ENCODE results near the gene DYSF. TPM values are rescaled to one million over a fixed set of nuclear protein-coding genes. Genes with fewer than 3 reads are reported as not detected.

DYSF gene
- total RNA-seq, 1 experiment from 2014 or later: 5.5 TPM

- H3K9me3 ChIP-seq (ENCODE audit: control insufficient read depth, low read depth, low read length): no peaks in the 10 kb centered on the region
- no peaks in the 10 kb centered on the region for H3K4me1 ChIP-seq (ENCODE audit: insufficient read depth, low read length)
- H4K5ac ChIP-seq (ENCODE audit: insufficient read length, low read depth, low read length): no peak overlapping the region
- no peak overlapping the region for H3K23ac ChIP-seq (ENCODE audit: insufficient read length, low read depth, low read length)
- H2BK5ac ChIP-seq (ENCODE audit: insufficient read length, low read length): no peak overlapping the region
- H3K4ac ChIP-seq (ENCODE audit: low read depth, low read length): no peak overlapping the region
- H3K9me3 Mint-ChIP-seq: no peaks in the 10 kb centered on the region; a peak in 1 of 5 replicates
- no peaks in the 10 kb centered on the region for H3K27me3 ChIP-seq (ENCODE audit: insufficient read depth, low read length)
- no peak overlapping the region for H3K56ac ChIP-seq (ENCODE audit: insufficient read length, low read depth, low read length)
- H3K79me2 ChIP-seq (ENCODE audit: insufficient read depth, low read length): no peaks in the 10 kb centered on the region
- peak overlapping the region; percentile 59; the same call in 1 of the 2 replicates for H3K14ac ChIP-seq (ENCODE audit: insufficient read depth, low read length)
- no peak overlapping the region for H3K18ac ChIP-seq (ENCODE audit: insufficient read length, low read depth, low read length)
- no peak overlapping the region for H3K27ac Mint-ChIP-seq
- no peak for TF ChIP-seq CTCF (conservative IDR thresholded peaks at IDR 0.05)
- WGBS (ENCODE audit: extremely low coverage, insufficient read length, low lambda C conversion rate): no CpG with 5 or more reads among the region's 21 CpGs
- no peak overlapping the region for H2BK15ac ChIP-seq (ENCODE audit: low read depth, low read length)
- no peak for DNase-seq
- H2AK5ac ChIP-seq (ENCODE audit: insufficient read length, low read length): no peak overlapping the region
- H2BK120ac ChIP-seq (ENCODE audit: low read depth, low read length, poor library complexity, severe bottlenecking): no peak overlapping the region
- no peak overlapping the region for H3K9ac ChIP-seq (ENCODE audit: extremely low read depth, insufficient read length, low read length)
- H4K8ac ChIP-seq (replicated peaks; ENCODE audit: insufficient read length, low read depth, low read length): no peak overlapping the region
- H2BK20ac ChIP-seq (ENCODE audit: low read depth, low read length, poor library complexity, severe bottlenecking): no peak overlapping the region
- H2AFZ ChIP-seq (ENCODE audit: low read length): no peak overlapping the region
- H3K27ac ChIP-seq (ENCODE audit: insufficient read length, low read depth, low read length): no peak overlapping the region
- no peaks in the 10 kb centered on the region for H3K23me2 ChIP-seq (ENCODE audit: insufficient read length, low read depth, low read length, poor library complexity, severe bottlenecking)
- H3K4me3 Mint-ChIP-seq: no peak overlapping the region
- H4K20me1 ChIP-seq (ENCODE audit: control insufficient read depth, insufficient read depth, insufficient read length): no peaks in the 10 kb centered on the region
- H3K36me3 Mint-ChIP-seq (ENCODE audit: insufficient read depth in 1 of 3, low read depth in 3 of 3): peaks cover 0 to 4% (median 0%) of the 10 kb centered on the region in 3 experiments; a peak in 2 of 7 replicates
- no peak overlapping the region for H2BK12ac ChIP-seq (ENCODE audit: insufficient read length, low read depth, low read length)
- H3K79me1 ChIP-seq (ENCODE audit: insufficient read depth, low read depth, low read length, poor library complexity, severe bottlenecking): no peaks in the 10 kb centered on the region
- peaks cover 11 to 12% of the 10 kb centered on the region in 2 experiments; a peak in 3 of 4 replicates for H3K4me1 Mint-ChIP-seq
- H4K91ac ChIP-seq (ENCODE audit: insufficient read length, low read depth, low read length): no peak overlapping the region
- peaks cover 2% of the 10 kb centered on the region; the same call in 1 of the 2 replicates for H3K27me3 Mint-ChIP-seq (ENCODE audit: low read depth)
- H3T11ph ChIP-seq (ENCODE audit: low read length): no peak overlapping the region
- no peak overlapping the region for H3K4me2 ChIP-seq (ENCODE audit: insufficient read depth, insufficient read length, low read length)
Observed at GRCh38 chr2:71555798-71556454, 102.6 kb downstream of the DYSF start.

Data from H9 (cell line).